Measurements from ENCODE around the gene ALAS2.
"Not testable (repeated sequence)": the region's sequence is repeated elsewhere in the genome, so short reads cannot be mapped to it uniquely, and the experiment has no call there.

Gene ALAS2

GRCh38 chrX:55005256-55005655, 25.5 kb downstream of the ALAS2 start:
- no peak for DNase-seq (ENCODE audit: low read depth)

- DNase-seq (ENCODE audit: low read depth) = no peak
Measured at GRCh38 chrX:55004231-55004630, 26.5 kb downstream of the ALAS2 start.

GRCh38 chrX:54999717-55000598, 30.8 kb downstream of the ALAS2 start, which contains the start of gene APEX2:
Gene APEX2, plus strand, starts transcription at chrX:55000363. Its CDS starts 60 bp downstream, at chrX:55000423.
- peak; percentile 78 for DNase-seq (ENCODE audit: low read depth)

GRCh38 chrX:54995621-54996020, 35.2 kb downstream of the ALAS2 start:
- DNase-seq (ENCODE audit: low read depth) = no peak

- DNase-seq (ENCODE audit: low read depth) = no peak
Measured at GRCh38 chrX:54994668-54995351, 36.0 kb downstream of the ALAS2 start.

- no peak for DNase-seq (ENCODE audit: low read depth)
Measured at GRCh38 chrX:54994099-54994498, 36.7 kb downstream of the ALAS2 start, which contains the start of gene PFKFB1. Gene PFKFB1, minus strand, starts transcription at chrX:54994188. Its CDS starts 181 bp downstream, at chrX:54994007.

GRCh38 chrX:54992911-54993622, 37.7 kb downstream of the ALAS2 start:
- no peak for DNase-seq (ENCODE audit: low read depth)

GRCh38 chrX:54991706-54992105, 39.1 kb downstream of the ALAS2 start:
- no peak for DNase-seq (ENCODE audit: low read depth)

GRCh38 chrX:54983306-54983705, 47.5 kb downstream of the ALAS2 start:
- DNase-seq (ENCODE audit: low read depth) = not testable (repeated sequence)

GRCh38 chrX:54980334-54980733, 50.4 kb downstream of the ALAS2 start:
- DNase-seq (ENCODE audit: low read depth) = no peak

- DNase-seq (ENCODE audit: low read depth) = no peak
Measured at GRCh38 chrX:54979432-54979831, 51.3 kb downstream of the ALAS2 start.

GRCh38 chrX:54978448-54978847, 52.3 kb downstream of the ALAS2 start:
- DNase-seq (ENCODE audit: low read depth) = no peak

- DNase-seq (ENCODE audit: low read depth) = no peak
Measured at GRCh38 chrX:54977387-54977786, 53.4 kb downstream of the ALAS2 start.

- no peak for DNase-seq (ENCODE audit: low read depth)
Measured at GRCh38 chrX:54964766-54965497, 65.8 kb downstream of the ALAS2 start.

- no peak for DNase-seq (ENCODE audit: low read depth)
Measured at GRCh38 chrX:54961750-54962149, 69.0 kb downstream of the ALAS2 start.
